GM23338 (cell line): ENCODE results near the gene C1QA. TPM values are rescaled to one million over a fixed set of nuclear protein-coding genes. Genes with fewer than 3 reads are reported as not detected.

Experiments
- ATAC-seq: fragments of 200-7000 bp; cut with Tn5 transposase; 3 replicates; pipeline ENCODE4 v1.9.1; 2020
- DNase-seq: peaks from one replicate; pipeline ENCODE4 v3.0.0-alpha.2; 2015; ENCODE audit warnings: low spot score
- H2AFZ ChIP-seq: fragments of 200-600 bp; sonication (generic); 2 replicates; pipeline ENCODE4 v1.8.0; 2016; ENCODE audit warnings: antibody characterized with exemption, mild to moderate bottlenecking, moderate library complexity
- H3F3A ChIP-seq: fragments of 200-600 bp; sonication (generic); replicated peaks from 2 replicates; pipeline ENCODE4 v1.8.0; 2017; ENCODE audit warnings: antibody characterized with exemption, mixed run types, low read depth
- H3K27ac ChIP-seq: fragments of 200-600 bp; sonication (generic); 2 replicates; pipeline ENCODE4 v1.6.1; 2016; ENCODE audit warnings: low read depth
- H3K27me3 ChIP-seq: fragments of 200-600 bp; sonication (generic); 2 replicates; pipeline ENCODE4 v1.8.0; 2016; ENCODE audit warnings: mild to moderate bottlenecking, mixed run types, moderate library complexity; ENCODE audit not compliant: insufficient read depth
- H3K36me3 ChIP-seq: fragments of 200-600 bp; sonication (generic); 2 replicates; pipeline ENCODE4 v1.8.0; 2016; ENCODE audit warnings: mild to moderate bottlenecking; ENCODE audit not compliant: insufficient read depth
- H3K4me1 ChIP-seq: fragments of 200-600 bp; sonication (generic); 2 replicates; pipeline ENCODE4 v1.8.0; 2016; ENCODE audit warnings: mild to moderate bottlenecking, moderate library complexity; ENCODE audit not compliant: insufficient read depth
- H3K4me2 ChIP-seq: fragments of 200-600 bp; sonication (generic); 2 replicates; pipeline ENCODE4 v1.7.1; 2017; ENCODE audit warnings: mixed run types
- H3K4me3 ChIP-seq: fragments of 200-600 bp; sonication (generic); 2 replicates; pipeline ENCODE4 v1.6.1; 2016; ENCODE audit warnings: mixed run types
- H3K79me2 ChIP-seq: fragments of 200-600 bp; sonication (generic); replicated peaks from 2 replicates; pipeline ENCODE4 v1.8.0; 2017; ENCODE audit warnings: mild to moderate bottlenecking; ENCODE audit not compliant: insufficient read depth
- H3K9me2 ChIP-seq: fragments of 200-600 bp; sonication (generic); 2 replicates; pipeline ENCODE4 v1.8.0; 2017; ENCODE audit not compliant: insufficient read depth
- H4K20me1 ChIP-seq: fragments of 200-600 bp; sonication (generic); replicated peaks from 2 replicates; pipeline ENCODE4 v1.8.0; 2017; ENCODE audit warnings: mild to moderate bottlenecking; ENCODE audit not compliant: insufficient read depth
- H3K27ac Mint-ChIP-seq: 2 replicates; pipeline ENCODE4 v1.8.0; 2020; ENCODE audit warnings: inconsistent platforms, mild to moderate bottlenecking, moderate library complexity, mixed read lengths
- H3K27me3 Mint-ChIP-seq: 3 replicates; pipeline ENCODE4 v1.8.0; 2022; ENCODE audit warnings: low read depth, mild to moderate bottlenecking, moderate library complexity, mixed read lengths, inconsistent platforms; ENCODE audit not compliant: insufficient read depth, poor library complexity
- H3K36me3 Mint-ChIP-seq: 3 replicates; pipeline ENCODE4 v1.8.0; 2021; ENCODE audit warnings: low read depth, mild to moderate bottlenecking, inconsistent platforms, moderate library complexity, mixed read lengths
- H3K4me1 Mint-ChIP-seq: 3 replicates; pipeline ENCODE4 v1.8.0; 2020; ENCODE audit warnings: mild to moderate bottlenecking, inconsistent platforms, mixed read lengths
- H3K4me3 Mint-ChIP-seq: 3 replicates; pipeline ENCODE4 v1.8.0; 2021; ENCODE audit warnings: moderate library complexity, mild to moderate bottlenecking, inconsistent platforms, mixed read lengths
- H3K9me3 Mint-ChIP-seq: 3 replicates; pipeline ENCODE4 v1.8.0; 2020; ENCODE audit warnings: moderate library complexity, mild to moderate bottlenecking, inconsistent platforms, mixed read lengths
- CREB1 ChIP-seq: fragments of 250-450 bp; sonication (Bioruptor Pico); IDR thresholded peaks from 2 replicates; pipeline ENCODE4 v1.5.0; 2020; ENCODE audit warnings: low read depth, mild to moderate bottlenecking, moderate library complexity
- EZH2phosphoT487 ChIP-seq: fragments of 200-600 bp; sonication (generic); IDR thresholded peaks from one replicate; pipeline ENCODE4 v1.8.1; 2018; ENCODE audit warnings: antibody characterized with exemption; ENCODE audit not compliant: unreplicated experiment
- JUNB ChIP-seq: IDR thresholded peaks from one replicate; pipeline ENCODE4 v1.6.1; 2016; ENCODE audit warnings: antibody characterized with exemption; ENCODE audit not compliant: unreplicated experiment
- POLR2AphosphoS5 ChIP-seq: IDR thresholded peaks from 2 replicates; pipeline ENCODE4 v1.6.1; 2016; ENCODE audit warnings: antibody characterized with exemption, low read depth
- STAT1 ChIP-seq: IDR thresholded peaks from one replicate; pipeline ENCODE4 v1.6.1; 2016; ENCODE audit warnings: antibody characterized with exemption; ENCODE audit not compliant: unreplicated experiment
- ZNF114 ChIP-seq: fragments of 250-450 bp; sonication (Bioruptor Pico); IDR thresholded peaks from 2 replicates; pipeline ENCODE4 v1.5.0; 2020; ENCODE audit warnings: mild to moderate bottlenecking, moderate library complexity
- ZNF331 ChIP-seq: fragments of 250-450 bp; sonication (Bioruptor Pico); IDR thresholded peaks from 2 replicates; pipeline ENCODE4 v1.5.0; 2020; ENCODE audit warnings: low read depth, mild to moderate bottlenecking, moderate library complexity
- polyA plus RNA-seq: library from polyadenylated mRNA; unstranded; fragments of >200 nt; fragmentation: Nextera tagmentation; extraction: Ambion mirVana; gene quantifications from 2 replicates; pipeline ENCODE4 v1.2.1, GENCODE V29; 2016
- total RNA-seq: library from RNA; depleted of rRNA; stranded (reverse); fragments of >200 nt; shearing (Covaris generic); gene quantifications from 2 replicates; pipeline ENCODE4 v1.2.3, GENCODE V29; 2014
- TF ChIP-seq, protein P1 (sequence below): fragments of 250-450 bp; sonication (Bioruptor Pico); IDR thresholded peaks from 2 replicates; pipeline ENCODE4 v1.5.0; 2020; ENCODE audit warnings: mild to moderate bottlenecking, moderate library complexity
- TF ChIP-seq, protein P2 (sequence below): IDR thresholded peaks from 2 replicates; pipeline ENCODE4 v1.6.1; 2016; ENCODE audit warnings: antibody characterized with exemption

The C1QA gene
- total and polyA plus RNA-seq, 2 experiments from 2014 or later = not detected

DNA sequence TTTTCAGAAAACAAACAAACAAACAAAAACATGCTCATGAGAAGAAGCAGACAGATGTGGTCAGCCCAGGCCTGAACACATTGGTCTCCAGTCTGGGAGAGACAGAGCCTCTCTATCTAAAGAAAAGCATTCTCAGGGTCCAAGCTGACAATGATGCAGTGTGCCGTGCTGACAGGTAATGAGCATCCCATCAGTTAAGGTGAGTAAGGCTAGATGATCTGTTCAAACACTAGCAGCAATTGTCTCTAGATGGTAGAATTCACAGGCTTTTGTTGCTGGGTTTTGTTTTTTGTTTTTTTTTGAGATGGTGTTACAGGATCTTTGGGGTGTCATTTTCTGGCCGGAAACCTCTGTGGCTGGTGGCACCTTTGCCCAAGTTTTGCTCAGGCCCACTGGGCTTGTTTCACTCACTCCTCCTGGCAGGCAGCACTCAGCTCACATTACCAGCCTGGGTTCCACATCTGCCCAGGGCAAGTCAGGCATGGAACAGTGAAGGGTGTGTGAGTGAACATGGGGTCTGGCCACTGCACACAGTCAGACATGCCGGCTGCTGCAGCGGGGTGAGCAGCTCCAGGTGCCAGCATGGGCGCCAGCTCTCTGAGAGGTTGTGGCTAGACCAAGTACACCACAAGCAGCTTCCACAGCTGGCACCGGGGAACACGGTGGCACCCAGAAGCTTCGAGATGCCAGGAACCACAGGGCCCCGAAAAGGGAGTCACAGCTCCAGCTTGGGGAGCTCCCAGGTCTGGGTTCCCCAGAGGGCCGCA is 2.5 kb upstream of the C1QA start (continued):
- TF ChIP-seq, protein P1, sequence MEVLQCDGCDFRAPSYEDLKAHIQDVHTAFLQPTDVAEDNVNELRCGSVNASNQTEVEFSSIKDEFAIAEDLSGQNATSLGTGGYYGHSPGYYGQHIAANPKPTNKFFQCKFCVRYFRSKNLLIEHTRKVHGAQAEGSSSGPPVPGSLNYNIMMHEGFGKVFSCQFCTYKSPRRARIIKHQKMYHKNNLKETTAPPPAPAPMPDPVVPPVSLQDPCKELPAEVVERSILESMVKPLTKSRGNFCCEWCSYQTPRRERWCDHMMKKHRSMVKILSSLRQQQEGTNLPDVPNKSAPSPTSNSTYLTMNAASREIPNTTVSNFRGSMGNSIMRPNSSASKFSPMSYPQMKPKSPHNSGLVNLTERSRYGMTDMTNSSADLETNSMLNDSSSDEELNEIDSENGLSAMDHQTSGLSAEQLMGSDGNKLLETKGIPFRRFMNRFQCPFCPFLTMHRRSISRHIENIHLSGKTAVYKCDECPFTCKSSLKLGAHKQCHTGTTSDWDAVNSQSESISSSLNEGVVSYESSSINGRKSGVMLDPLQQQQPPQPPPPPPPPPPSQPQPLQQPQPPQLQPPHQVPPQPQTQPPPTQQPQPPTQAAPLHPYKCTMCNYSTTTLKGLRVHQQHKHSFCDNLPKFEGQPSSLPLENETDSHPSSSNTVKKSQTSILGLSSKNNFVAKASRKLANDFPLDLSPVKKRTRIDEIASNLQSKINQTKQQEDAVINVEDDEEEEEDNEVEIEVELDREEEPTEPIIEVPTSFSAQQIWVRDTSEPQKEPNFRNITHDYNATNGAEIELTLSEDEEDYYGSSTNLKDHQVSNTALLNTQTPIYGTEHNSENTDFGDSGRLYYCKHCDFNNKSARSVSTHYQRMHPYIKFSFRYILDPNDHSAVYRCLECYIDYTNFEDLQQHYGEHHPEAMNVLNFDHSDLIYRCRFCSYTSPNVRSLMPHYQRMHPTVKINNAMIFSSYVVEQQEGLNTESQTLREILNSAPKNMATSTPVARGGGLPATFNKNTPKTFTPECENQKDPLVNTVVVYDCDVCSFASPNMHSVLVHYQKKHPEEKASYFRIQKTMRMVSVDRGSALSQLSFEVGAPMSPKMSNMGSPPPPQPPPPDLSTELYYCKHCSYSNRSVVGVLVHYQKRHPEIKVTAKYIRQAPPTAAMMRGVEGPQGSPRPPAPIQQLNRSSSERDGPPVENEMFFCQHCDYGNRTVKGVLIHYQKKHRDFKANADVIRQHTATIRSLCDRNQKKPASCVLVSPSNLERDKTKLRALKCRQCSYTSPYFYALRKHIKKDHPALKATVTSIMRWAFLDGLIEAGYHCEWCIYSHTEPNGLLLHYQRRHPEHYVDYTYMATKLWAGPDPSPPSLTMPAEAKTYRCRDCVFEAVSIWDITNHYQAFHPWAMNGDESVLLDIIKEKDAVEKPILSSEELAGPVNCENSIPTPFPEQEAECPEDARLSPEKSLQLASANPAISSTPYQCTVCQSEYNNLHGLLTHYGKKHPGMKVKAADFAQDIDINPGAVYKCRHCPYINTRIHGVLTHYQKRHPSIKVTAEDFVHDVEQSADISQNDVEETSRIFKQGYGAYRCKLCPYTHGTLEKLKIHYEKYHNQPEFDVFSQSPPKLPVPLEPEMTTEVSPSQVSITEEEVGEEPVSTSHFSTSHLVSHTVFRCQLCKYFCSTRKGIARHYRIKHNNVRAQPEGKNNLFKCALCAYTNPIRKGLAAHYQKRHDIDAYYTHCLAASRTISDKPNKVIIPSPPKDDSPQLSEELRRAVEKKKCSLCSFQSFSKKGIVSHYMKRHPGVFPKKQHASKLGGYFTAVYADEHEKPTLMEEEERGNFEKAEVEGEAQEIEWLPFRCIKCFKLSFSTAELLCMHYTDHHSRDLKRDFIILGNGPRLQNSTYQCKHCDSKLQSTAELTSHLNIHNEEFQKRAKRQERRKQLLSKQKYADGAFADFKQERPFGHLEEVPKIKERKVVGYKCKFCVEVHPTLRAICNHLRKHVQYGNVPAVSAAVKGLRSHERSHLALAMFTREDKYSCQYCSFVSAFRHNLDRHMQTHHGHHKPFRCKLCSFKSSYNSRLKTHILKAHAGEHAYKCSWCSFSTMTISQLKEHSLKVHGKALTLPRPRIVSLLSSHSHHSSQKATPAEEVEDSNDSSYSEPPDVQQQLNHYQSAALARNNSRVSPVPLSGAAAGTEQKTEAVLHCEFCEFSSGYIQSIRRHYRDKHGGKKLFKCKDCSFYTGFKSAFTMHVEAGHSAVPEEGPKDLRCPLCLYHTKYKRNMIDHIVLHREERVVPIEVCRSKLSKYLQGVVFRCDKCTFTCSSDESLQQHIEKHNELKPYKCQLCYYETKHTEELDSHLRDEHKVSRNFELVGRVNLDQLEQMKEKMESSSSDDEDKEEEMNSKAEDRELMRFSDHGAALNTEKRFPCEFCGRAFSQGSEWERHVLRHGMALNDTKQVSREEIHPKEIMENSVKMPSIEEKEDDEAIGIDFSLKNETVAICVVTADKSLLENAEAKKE (CRISPR knock-in tag) = no peak
- no peak for TF ChIP-seq ZNF114
- TF ChIP-seq EZH2phosphoT487 = no peak
- no peak for TF ChIP-seq JUNB
- TF ChIP-seq CREB1 (CRISPR knock-in tag) = no peak
- no peak for TF ChIP-seq POLR2AphosphoS5

DNA sequence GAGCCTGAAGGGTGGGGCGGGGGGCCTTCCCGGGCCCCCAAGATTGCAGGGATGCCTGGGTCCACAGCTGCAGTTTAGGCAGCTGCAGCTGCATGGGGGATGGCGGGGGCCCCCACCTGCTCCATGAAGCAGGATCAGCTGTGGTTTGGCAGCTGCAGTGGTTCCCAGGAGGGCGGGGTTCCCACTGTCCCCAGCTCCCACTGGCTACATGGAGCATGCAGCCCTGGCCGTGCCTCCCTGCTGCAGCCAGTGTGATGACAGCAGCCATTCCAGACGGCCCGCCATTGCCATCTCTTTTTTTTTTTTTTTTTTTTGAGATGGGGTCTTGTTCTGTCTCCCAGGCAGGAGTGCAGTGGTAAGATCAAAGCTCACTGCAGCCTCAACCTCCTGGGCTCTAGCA is 992 bp upstream of the C1QA start:
- no peaks in the 10 kb centered on the region for H3K9me2 ChIP-seq
- no peak overlapping the region for H2AFZ ChIP-seq
- H3K27me3 ChIP-seq = no peaks in the 10 kb centered on the region
- Mint-ChIP-seq H3K27ac (no peak overlapping the region), H3K9me3 (no peaks in the 10 kb centered on the region; the same call in 2 of the 3 replicates), H3K36me3 (no peaks in the 10 kb centered on the region), H3K4me3 (no peak overlapping the region), H3K27me3 (peaks cover 4% of the 10 kb centered on the region), H3K4me1 (peaks cover 15% of the 10 kb centered on the region)
- no peaks in the 10 kb centered on the region for H3K36me3 ChIP-seq
- no peaks in the 10 kb centered on the region for H3K79me2 ChIP-seq
- H3K4me1 ChIP-seq = peaks cover 17% of the 10 kb centered on the region
- no peak for ATAC-seq
- H3K27ac ChIP-seq = no peak overlapping the region
- H4K20me1 ChIP-seq = no peaks in the 10 kb centered on the region
- no peaks in the 10 kb centered on the region for H3F3A ChIP-seq
- DNase-seq = no peak
- H3K4me3 ChIP-seq = no peak overlapping the region
- no peak overlapping the region for H3K4me2 ChIP-seq
- TF ChIP-seq STAT1 (no peak), ZNF114 (no peak), ZNF331 (CRISPR knock-in tag) (no peak)
- TF ChIP-seq, protein P1 (CRISPR knock-in tag) = no peak
- TF ChIP-seq, protein P2, sequence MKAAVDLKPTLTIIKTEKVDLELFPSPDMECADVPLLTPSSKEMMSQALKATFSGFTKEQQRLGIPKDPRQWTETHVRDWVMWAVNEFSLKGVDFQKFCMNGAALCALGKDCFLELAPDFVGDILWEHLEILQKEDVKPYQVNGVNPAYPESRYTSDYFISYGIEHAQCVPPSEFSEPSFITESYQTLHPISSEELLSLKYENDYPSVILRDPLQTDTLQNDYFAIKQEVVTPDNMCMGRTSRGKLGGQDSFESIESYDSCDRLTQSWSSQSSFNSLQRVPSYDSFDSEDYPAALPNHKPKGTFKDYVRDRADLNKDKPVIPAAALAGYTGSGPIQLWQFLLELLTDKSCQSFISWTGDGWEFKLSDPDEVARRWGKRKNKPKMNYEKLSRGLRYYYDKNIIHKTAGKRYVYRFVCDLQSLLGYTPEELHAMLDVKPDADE = no peak
